Muscle of arm (tissue), 12 donors: ENCODE results near the gene ILKAP. TPM values are rescaled to one million over a fixed set of nuclear protein-coding genes. Genes with fewer than 3 reads are reported as not detected.
A peak's percentile ranks its signal among the peaks of the same experiment; 100 is the strongest.

ENCODE experiments used
- DNase-seq: peaks from one replicate; pipeline ENCODE4 v3.0.0-alpha.2; 2013
- polyA plus RNA-seq, 12 donors: library from polyadenylated mRNA; unstranded; fragments of 120-200 nt; gene quantifications; one replicate each; pipeline ENCODE4 v1.2.1, GENCODE V29; 2013; ENCODE audit not compliant: insufficient read length in 12 of 12

The ILKAP gene
- polyA plus RNA-seq, 12 donors, result 30.9 to 62.5 (median 36.2) TPM; not detected in 1

DNA sequence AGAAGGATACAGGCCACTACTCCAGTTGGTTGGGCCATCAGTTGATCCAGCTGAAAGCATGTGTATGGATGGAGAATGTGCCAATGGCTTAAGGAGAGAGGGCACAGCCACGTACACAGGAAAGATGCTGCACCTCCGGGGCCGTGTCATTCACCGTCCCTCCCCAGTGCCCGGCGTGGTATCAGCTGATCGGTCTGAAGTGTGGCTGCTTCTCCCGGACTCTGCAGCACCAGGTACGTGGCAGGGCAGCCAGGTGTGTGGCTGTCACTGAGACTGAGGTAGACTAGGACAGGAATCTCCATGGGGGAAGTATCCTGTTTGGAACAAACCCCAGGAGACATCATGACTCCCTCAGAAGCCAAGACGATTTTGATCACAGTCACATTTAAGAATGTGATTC is 48.9 kb downstream of the ILKAP start:
- no peak for DNase-seq

- DNase-seq, result no peak
Observed at GRCh38 chr2:238152771-238153688, 50.5 kb downstream of the ILKAP start.

- no peak for DNase-seq
Observed at GRCh38 chr2:238151628-238152235, 51.8 kb downstream of the ILKAP start.

- DNase-seq, result no peak
Observed at GRCh38 chr2:238151205-238151604, 52.3 kb downstream of the ILKAP start.

- no peak for DNase-seq
Observed at GRCh38 chr2:238150686-238151085, 52.8 kb downstream of the ILKAP start.

DNA sequence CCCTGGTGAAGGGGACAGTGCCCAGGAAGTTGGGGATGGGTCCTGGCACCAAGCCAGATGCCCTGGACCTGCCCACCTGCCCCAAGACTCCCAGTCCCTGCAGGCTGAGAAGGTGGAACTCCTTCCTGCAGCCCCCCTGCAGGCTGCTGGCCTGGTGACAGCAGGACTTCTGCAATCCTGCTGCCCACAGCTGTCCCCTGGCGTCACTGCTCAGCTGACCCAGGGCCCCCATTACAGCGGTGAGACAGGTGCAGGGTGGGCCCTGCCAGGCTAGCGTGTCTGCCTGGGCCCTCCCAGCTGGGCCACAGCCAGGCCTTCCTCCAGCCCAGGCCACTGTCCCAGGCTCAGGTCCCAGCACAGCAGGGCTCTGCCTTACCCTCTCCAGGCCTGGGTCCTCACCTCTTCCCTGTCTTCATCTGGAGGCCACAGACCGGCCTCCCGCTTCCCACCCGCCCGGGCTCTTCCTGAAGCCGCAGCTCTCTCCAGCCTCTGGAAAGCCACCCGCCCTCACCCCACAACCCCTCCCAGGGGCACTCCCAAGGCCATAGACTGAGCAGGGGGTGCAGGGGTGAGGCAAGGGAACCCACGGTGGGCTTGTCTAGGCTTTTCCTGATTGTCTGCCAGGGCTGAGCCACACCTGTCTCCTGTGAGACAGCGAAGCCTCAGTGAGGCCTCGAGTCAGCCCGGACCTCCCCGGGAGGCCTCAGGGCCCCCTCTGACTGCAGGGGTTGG is 53.5 kb downstream of the ILKAP start:
- peak; percentile 59 for DNase-seq

DNA sequence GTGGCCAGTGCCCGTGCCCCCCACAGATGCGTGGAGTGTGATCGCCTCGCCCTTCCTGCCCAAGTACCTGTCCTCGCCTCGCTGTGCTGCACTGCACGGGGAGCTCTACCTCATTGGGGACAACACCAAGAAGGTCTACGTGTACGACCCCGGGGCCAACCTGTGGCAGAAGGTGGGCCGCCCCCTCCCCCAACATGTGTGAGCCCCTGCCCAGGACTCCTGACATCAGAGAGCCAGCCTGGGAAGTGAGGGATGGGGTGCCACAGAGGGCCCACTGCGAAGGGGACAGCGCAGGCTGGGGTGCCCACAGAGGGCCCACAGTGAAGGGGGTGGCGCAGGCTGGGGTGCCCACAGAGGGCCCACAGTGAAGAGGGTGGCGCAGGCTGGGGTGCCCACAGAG is 54.5 kb downstream of the ILKAP start:
- no peak for DNase-seq

DNA sequence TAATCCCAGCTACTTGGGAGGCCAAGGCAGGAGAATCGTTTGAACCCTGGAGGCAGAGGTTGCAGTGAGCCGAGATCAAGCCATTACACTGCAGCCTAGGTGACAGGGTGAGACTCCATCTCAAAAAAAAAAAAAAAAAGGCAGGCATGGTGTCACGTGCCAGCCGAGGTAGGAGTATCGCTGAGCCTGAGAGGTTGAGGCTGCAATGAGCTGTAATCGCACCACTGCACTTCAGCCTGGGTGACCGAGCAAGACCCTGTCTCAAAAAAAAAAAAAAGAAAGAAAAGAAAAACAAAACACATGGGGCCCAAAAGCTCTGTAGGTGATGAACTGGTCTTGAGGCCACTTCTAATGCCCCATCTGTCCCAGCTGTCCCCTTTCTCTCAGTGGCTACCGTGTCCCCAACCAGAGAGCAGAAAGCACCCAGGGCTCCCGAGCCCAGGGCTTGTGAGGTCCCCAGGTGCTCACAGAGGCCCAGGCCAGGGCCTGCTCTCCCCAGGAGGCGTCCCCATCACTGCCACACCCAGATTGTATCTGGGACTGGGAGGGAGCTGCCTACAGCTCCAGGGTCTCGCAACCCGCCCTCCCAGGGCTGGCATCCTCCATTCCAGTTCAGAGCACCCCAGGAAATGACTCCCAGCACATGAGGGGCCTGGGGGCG is 56.5 kb downstream of the ILKAP start:
- no peak for DNase-seq

GRCh38 chr2:238145851-238146250 is 57.6 kb downstream of the ILKAP start:
- DNase-seq, result no peak

GRCh38 chr2:238145046-238145445 is 58.4 kb downstream of the ILKAP start:
- no peak for DNase-seq

DNA sequence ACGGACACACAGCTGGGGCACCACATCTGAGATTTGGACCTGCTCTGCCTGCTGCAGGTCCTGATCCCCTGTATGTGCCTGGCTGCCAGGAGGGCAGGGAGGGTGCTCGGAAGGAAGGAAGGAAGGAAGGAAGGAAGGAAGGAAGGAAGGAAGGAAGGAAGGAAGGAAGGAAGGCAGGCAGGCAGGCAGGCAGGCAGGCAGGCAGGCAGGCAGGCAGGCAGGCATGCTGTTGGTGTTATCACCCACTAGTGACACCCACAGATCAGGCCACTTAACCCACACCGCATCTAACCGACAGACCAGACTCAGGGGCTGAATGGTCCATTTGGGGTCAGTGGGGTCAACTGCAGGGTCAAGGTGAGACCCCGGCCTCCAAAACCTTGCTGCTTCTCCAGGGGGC is 59.2 kb downstream of the ILKAP start:
- DNase-seq, result no peak

DNA sequence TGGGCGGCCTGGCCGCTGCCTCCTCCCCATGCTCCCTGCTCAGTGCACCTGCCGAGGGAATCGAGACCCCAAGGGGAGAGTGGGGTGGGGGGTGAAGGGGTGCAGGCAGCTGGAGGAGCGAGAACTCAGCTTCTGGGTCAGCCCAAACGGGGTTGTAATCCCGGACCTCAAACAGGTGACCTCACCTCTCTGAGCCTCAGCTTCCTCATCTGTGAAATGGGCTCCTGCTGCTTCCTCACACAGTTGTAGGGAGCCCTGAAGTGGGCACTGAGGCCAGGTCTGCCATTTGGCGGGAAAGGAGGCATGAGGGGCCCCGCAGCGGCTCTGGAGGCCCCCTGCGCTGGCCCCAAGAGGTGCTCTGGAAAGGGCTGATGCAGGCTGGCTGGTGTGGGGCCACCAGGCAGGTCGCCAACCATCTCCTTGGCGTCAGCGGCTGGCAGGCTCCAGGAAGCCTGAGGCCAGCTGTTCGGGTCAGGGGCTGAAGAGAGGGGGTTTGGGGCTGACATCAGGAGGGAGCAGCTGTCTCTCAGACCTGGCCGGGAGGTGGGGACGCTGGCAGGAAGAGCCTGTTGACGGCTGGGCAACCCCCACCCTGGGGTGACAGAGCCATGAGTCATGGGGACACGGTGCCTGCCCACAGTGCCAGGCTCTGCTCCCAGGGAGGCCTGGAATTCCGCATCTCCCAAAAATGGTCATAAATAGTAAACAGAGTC is 60.1 kb downstream of the ILKAP start:
- DNase-seq, result peak; percentile 30

- no peak for DNase-seq
Observed at GRCh38 chr2:238142382-238143205, 60.9 kb downstream of the ILKAP start.

DNA sequence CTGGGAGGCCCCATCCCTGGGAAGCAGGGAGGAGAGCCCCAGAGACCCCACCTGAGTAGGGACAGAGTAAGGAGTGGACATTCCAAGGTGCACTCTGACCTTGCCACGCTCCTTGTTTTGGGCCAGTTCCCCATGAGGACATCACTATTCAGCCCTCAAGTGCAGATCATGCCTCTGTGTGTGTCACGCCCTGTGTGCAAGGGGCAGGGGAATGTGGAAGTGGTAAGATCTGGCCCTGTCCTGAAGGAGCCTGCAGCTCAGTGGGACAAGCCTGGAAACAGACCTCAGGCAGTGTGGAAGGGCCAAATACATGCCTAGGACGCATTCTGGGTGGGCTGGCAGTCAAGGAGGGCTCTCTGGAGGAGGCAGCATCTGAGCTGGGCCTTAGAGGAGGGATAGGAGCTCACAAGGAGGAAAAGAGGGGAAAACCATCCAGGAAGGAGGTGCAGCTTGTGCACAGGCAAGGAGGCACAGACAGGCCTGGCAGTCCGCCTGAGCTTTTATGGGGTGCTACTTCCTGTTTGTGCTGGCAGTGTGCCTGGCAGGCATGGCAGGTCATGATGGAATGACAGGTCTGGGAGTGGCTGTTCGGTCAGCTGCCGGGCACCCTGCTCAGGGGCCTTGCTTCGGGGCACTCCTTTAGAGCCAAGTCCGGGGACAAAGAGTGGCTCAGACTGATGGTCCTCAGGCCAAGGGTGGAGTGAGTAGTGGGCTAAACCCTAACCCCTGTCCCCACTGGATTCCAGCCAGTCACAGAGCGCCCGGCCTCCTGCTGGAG is 61.8 kb downstream of the ILKAP start:
- DNase-seq, result no peak

DNA sequence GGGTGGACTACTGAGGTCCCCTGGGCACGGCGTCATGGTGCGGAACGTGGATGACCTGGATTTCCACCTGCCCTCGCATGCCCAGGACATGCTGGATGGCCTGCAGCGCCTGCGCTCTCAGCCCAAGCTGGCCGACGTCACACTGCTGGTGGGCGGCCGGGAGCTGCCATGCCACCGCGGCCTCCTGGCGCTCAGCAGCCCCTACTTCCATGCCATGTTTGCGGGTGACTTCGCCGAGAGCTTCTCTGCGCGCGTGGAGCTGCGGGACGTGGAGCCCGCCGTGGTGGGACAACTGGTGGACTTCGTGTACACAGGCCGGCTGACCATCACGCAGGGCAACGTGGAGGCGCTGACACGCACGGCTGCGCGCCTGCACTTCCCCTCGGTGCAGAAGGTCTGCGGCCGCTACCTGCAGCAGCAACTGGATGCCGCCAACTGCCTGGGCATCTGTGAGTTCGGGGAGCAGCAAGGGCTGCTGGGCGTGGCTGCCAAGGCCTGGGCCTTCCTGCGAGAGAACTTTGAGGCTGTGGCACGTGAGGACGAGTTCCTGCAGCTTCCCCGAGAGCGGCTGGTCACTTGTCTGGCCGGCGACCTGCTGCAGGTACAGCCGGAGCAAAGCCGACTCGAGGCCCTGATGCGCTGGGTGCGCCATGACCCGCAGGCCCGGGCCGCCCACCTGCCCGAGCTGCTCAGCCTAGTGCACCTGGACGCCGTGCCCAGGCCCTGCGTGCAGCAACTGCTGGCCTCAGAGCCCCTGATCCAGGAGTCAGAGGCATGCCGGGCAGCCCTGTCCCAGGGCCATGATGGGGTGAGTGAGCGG is 62.6 kb downstream of the ILKAP start:
- no peak for DNase-seq

DNA sequence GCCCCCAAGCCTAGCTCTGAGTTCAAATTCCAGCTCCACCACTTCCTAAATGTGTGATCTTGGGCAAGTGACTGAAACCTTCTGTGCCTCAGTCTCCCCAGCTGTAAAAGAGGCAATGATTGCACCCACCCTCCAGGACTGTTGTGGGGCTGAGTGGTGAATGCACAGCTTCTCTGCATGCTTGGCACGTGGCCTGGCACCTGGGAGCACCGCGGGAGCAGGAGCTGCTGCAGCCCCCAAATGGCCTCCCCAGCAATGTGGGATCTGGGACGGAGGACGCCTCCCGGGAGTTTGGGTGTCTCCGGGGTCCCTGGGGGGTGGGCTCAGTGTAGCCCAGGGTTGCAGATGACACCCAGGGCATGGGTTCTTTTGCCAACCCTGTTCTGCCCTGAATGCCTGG is 63.5 kb downstream of the ILKAP start:
- no peak for DNase-seq

- DNase-seq, result no peak
Observed at GRCh38 chr2:238139196-238140039, 64.1 kb downstream of the ILKAP start.
